ENCODE results near the gene SRC. TPM values are rescaled to one million over a fixed set of nuclear protein-coding genes. Genes with fewer than 3 reads are reported as not detected.

Gene SRC
- total and polyA plus RNA-seq, 2 donors (not counting 3 experiments of a cell fraction or from before 2014, with no cell fraction given): 22.6 to 29.4 TPM

GRCh38 chr20:37330316-37330715 is 15.6 kb upstream of the SRC start:
- Histone ChIP-seq H4K20me1 (replicated peaks; ENCODE audit: control insufficient read depth, extremely low read depth, insufficient read depth, low read length) (no peaks in the 10 kb centered on the region), H3K27ac (ENCODE audit: insufficient read depth, low read depth, low read length) (no peak overlapping the region), H3K36me3 (ENCODE audit: control insufficient read depth in 2 of 2, extremely low read depth in 1 of 2, insufficient read depth in 2 of 2, low read length in 2 of 2) (no peaks in the 10 kb centered on the region), H3K79me2 (ENCODE audit: control insufficient read depth, insufficient read depth, low read length) (no peaks in the 10 kb centered on the region), H2AFZ (ENCODE audit: low read depth, low read length) (no peak overlapping the region), H3K4me2 (ENCODE audit: insufficient read depth, low read length) (no peak overlapping the region), H3K9me1 (replicated peaks; ENCODE audit: control insufficient read depth, extremely low read depth, insufficient read depth, low read length) (no peaks in the 10 kb centered on the region), H3K9me3 (replicated peaks; ENCODE audit: control insufficient read depth, insufficient read depth, low read length) (no peaks in the 10 kb centered on the region), H3K9ac (replicated peaks; ENCODE audit: extremely low read depth, insufficient read depth, low read length) (no peak overlapping the region), H3K4me1 (ENCODE audit: control insufficient read depth, extremely low read depth, insufficient read depth, low read length) (no peaks in the 10 kb centered on the region), H3K27me3 (ENCODE audit: control insufficient read depth in 2 of 2, insufficient read depth in 2 of 2, low read length in 2 of 2) (no peaks in the 10 kb centered on the region), H3K4me3 (replicated peaks in 1 of 3; ENCODE audit: insufficient read depth in 1 of 3, low read depth in 1 of 3, low read length in 3 of 3) (no peak overlapping the region)
- POLR2A ChIA-PET: interaction anchor here (0.6 kb wide), 1 partner anchor 581 kb away, joined by 5 read pairs; no protein-coding TSS in a partner anchor
- BruUV-seq (replicated peaks): no TSS peak
- dilution Hi-C loops (cut with MboI; ENCODE audit: extremely low pct_ligation_motif_present, low sequenced_read_pairs): no loop called here
- intact Hi-C loops (cut with micrococcal nuclease): no loop called here
- FAIRE-seq (no peak), DNase-seq (ENCODE audit: low read depth, low spot score) (no peak)
- CTCF ChIA-PET: no interaction called here
- TF ChIP-seq POLR2AphosphoS5 (IDR thresholded peaks at IDR 0.05; ENCODE audit: insufficient read depth, low read depth, low read length) (no peak), JUN (IDR thresholded peaks at IDR 0.05; ENCODE audit: borderline replicate concordance, insufficient read depth, insufficient read length, low read depth) (no peak), GATA2 (IDR thresholded peaks at IDR 0.05; ENCODE audit: insufficient read depth, insufficient read length, low read depth, low read length) (no peak), EZH2 (IDR thresholded peaks at IDR 0.05; ENCODE audit: borderline replicate concordance, low read depth, low read length, severe bottlenecking) (no peak), FOS (IDR thresholded peaks at IDR 0.05; ENCODE audit: borderline replicate concordance, insufficient read depth, low read length) (no peak), POLR2A (IDR thresholded peaks at IDR 0.05; ENCODE audit: low read depth, low read length) (no peak), MYC (IDR thresholded peaks at IDR 0.05; ENCODE audit: low read depth, low read length) (no peak)
- TF ChIP-seq, protein P1, sequence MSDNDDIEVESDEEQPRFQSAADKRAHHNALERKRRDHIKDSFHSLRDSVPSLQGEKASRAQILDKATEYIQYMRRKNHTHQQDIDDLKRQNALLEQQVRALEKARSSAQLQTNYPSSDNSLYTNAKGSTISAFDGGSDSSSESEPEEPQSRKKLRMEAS (IDR thresholded peaks at IDR 0.05; ENCODE audit: insufficient read depth, insufficient read length): no peak
- TF ChIP-seq, protein P2, sequence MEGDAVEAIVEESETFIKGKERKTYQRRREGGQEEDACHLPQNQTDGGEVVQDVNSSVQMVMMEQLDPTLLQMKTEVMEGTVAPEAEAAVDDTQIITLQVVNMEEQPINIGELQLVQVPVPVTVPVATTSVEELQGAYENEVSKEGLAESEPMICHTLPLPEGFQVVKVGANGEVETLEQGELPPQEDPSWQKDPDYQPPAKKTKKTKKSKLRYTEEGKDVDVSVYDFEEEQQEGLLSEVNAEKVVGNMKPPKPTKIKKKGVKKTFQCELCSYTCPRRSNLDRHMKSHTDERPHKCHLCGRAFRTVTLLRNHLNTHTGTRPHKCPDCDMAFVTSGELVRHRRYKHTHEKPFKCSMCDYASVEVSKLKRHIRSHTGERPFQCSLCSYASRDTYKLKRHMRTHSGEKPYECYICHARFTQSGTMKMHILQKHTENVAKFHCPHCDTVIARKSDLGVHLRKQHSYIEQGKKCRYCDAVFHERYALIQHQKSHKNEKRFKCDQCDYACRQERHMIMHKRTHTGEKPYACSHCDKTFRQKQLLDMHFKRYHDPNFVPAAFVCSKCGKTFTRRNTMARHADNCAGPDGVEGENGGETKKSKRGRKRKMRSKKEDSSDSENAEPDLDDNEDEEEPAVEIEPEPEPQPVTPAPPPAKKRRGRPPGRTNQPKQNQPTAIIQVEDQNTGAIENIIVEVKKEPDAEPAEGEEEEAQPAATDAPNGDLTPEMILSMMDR (IDR thresholded peaks at IDR 0.05; ENCODE audit: extremely low read depth in 1 of 2, insufficient read depth in 1 of 2, low read depth in 1 of 2, low read length in 2 of 2): no peak

Measured in endothelial cell of umbilical vein (primary cell).